Measurements from ENCODE around the gene FARP1. TPM values are rescaled to one million over a fixed set of nuclear protein-coding genes. Genes with fewer than 3 reads are reported as not detected.

The FARP1 gene, protein sequence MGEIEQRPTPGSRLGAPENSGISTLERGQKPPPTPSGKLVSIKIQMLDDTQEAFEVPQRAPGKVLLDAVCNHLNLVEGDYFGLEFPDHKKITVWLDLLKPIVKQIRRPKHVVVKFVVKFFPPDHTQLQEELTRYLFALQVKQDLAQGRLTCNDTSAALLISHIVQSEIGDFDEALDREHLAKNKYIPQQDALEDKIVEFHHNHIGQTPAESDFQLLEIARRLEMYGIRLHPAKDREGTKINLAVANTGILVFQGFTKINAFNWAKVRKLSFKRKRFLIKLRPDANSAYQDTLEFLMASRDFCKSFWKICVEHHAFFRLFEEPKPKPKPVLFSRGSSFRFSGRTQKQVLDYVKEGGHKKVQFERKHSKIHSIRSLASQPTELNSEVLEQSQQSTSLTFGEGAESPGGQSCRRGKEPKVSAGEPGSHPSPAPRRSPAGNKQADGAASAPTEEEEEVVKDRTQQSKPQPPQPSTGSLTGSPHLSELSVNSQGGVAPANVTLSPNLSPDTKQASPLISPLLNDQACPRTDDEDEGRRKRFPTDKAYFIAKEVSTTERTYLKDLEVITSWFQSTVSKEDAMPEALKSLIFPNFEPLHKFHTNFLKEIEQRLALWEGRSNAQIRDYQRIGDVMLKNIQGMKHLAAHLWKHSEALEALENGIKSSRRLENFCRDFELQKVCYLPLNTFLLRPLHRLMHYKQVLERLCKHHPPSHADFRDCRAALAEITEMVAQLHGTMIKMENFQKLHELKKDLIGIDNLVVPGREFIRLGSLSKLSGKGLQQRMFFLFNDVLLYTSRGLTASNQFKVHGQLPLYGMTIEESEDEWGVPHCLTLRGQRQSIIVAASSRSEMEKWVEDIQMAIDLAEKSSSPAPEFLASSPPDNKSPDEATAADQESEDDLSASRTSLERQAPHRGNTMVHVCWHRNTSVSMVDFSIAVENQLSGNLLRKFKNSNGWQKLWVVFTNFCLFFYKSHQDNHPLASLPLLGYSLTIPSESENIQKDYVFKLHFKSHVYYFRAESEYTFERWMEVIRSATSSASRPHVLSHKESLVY
- polyA plus RNA-seq (2011; rRNA removed), result 13.0 and 15.5 TPM in 2 replicates
- polyA plus RNA-seq (2012; cell fraction: cytosol; rRNA removed), result 4.5 and 5.2 TPM in 2 replicates
- polyA plus RNA-seq (2012; cell fraction: nucleus; rRNA removed), result 10.7 and 14.4 TPM in 2 replicates
- 9.4 to 12.0 TPM (median 10.0 TPM) in 3 replicates for polyA plus RNA-seq (2017; fragmentation: RNase III; extraction: RNeasy Plus Mini Kit Qiagen cat#74134 plus additional on column Dnase treatment)
- polyA minus RNA-seq (2011; rRNA and poly(A)+ RNA removed), result 21.5 and 24.4 TPM in 2 replicates

DNA sequence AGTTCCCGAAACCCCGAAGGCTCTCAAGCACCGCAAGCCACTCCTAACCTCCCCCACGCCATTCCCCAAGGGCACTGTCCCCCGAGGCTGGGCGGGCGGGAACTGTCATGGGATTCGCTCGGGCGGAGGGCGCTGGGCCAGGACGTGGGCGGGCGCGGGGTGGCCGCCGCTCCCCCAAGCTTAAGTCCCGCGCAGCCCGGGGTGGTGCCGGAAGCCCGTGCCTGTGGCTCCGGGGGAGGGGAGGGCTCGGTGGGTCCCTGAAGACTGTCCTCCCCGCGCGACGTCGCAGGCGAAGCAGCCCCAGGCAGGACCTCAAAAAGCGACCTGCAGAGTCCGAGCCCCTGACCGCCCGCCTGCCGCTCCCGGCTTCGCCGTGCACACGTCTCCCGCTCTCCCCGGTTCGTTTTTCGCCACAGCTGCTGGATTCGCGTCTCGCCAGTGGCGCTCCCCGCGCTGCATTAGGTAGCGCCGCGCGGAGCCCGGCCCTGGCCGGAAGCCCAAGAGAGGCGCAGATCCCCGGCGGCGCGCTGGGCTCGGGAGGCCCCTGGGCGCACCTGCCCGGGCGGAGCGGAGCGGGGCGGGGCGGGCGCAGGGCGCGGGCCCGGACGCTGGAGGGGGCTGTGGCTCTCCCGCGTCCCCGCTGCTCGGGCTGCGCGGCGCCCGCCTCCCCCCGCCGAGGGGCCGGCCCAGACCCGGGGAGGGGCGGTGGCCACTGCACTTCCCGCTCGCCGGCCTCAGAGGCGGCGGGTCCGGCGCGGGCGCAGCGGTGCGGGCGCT is at the start of gene FARP1:
TSS of gene FARP1 (plus strand) at position 715 of the 777 bp plus-strand sequence. CDS start 70,149 bp downstream, outside the sequence.
- Histone ChIP-seq H3K4me3 (peak within 1 kb of the TSS; percentile 96), H3K27ac (peak within 1 kb of the TSS; percentile 86 to 91), H3K9me3 (no peaks in the 10 kb centered on the region), H3K4me2 (peak within 1 kb of the TSS; percentile 81), H3K4me1 (peaks cover 17% of the 10 kb centered on the region; the same call in 2 of the 3 replicates)
- ChIA-PET POLR2A (no interaction called here), CTCF (interaction anchor here (0.5 to 1.3 kb wide), 4 partner anchors 11 to 299 kb away, joined by 3 read pairs; no protein-coding TSS in a partner anchor)
- WGBS (ENCODE audit: missing lambda C conversion rate), result 87% methylated on average over 4 of the region's 98 CpGs
- DNase-seq (ENCODE audit: low read depth in 1 of 2, low spot score in 1 of 2) (peak; percentile 48 to 54), FAIRE-seq (no peak), ATAC-seq (peak; percentile 92 to 95)
- TF ChIP-seq, protein P1, sequence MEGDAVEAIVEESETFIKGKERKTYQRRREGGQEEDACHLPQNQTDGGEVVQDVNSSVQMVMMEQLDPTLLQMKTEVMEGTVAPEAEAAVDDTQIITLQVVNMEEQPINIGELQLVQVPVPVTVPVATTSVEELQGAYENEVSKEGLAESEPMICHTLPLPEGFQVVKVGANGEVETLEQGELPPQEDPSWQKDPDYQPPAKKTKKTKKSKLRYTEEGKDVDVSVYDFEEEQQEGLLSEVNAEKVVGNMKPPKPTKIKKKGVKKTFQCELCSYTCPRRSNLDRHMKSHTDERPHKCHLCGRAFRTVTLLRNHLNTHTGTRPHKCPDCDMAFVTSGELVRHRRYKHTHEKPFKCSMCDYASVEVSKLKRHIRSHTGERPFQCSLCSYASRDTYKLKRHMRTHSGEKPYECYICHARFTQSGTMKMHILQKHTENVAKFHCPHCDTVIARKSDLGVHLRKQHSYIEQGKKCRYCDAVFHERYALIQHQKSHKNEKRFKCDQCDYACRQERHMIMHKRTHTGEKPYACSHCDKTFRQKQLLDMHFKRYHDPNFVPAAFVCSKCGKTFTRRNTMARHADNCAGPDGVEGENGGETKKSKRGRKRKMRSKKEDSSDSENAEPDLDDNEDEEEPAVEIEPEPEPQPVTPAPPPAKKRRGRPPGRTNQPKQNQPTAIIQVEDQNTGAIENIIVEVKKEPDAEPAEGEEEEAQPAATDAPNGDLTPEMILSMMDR (IDR thresholded peaks at IDR 0.05), result peak; percentile 50
- no peak for TF ChIP-seq EHMT2 (IDR thresholded peaks at IDR 0.05; ENCODE audit: low read depth)
- TF ChIP-seq HOXB5 (CRISPR knock-in tag; IDR thresholded peaks at IDR 0.05), result no peak
- TF ChIP-seq BHLHE40 (IDR thresholded peaks at IDR 0.05; ENCODE audit: low read depth, low read length), result no peak
- TF ChIP-seq HOXB13 (CRISPR knock-in tag; IDR thresholded peaks at IDR 0.05; ENCODE audit: low read depth), result no peak
- TF ChIP-seq CEBPB (IDR thresholded peaks at IDR 0.05), result no peak
- TF ChIP-seq CHD4 (IDR thresholded peaks at IDR 0.05; ENCODE audit: borderline replicate concordance), result no peak
- TF ChIP-seq EHF (CRISPR knock-in tag; IDR thresholded peaks at IDR 0.05), result no peak
- TF ChIP-seq KDM1A (IDR thresholded peaks at IDR 0.05; ENCODE audit: low read depth), result no peak
- TF ChIP-seq ESRRA (IDR thresholded peaks at IDR 0.05; ENCODE audit: borderline replicate concordance, low read length), result no peak
- TF ChIP-seq, protein P2, sequence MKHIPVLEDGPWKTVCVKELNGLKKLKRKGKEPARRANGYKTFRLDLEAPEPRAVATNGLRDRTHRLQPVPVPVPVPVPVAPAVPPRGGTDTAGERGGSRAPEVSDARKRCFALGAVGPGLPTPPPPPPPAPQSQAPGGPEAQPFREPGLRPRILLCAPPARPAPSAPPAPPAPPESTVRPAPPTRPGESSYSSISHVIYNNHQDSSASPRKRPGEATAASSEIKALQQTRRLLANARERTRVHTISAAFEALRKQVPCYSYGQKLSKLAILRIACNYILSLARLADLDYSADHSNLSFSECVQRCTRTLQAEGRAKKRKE (CRISPR knock-in tag; IDR thresholded peaks at IDR 0.05; ENCODE audit: low read depth), result no peak
- no peak for TF ChIP-seq GATA3 (IDR thresholded peaks at IDR 0.05; ENCODE audit: borderline replicate concordance)
- TF ChIP-seq JUN (IDR thresholded peaks at IDR 0.05), result peak in 1 of 2 experiments; percentile 43; a peak in 1 of 5 replicates
- TF ChIP-seq ZNF302 (CRISPR knock-in tag; IDR thresholded peaks at IDR 0.05), result no peak
- TF ChIP-seq, protein P3, sequence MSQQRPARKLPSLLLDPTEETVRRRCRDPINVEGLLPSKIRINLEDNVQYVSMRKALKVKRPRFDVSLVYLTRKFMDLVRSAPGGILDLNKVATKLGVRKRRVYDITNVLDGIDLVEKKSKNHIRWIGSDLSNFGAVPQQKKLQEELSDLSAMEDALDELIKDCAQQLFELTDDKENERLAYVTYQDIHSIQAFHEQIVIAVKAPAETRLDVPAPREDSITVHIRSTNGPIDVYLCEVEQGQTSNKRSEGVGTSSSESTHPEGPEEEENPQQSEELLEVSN (IDR thresholded peaks at IDR 0.05; ENCODE audit: borderline replicate concordance, low read depth), result no peak
- no peak for TF ChIP-seq ZC3H11A (IDR thresholded peaks at IDR 0.05)
- no peak for TF ChIP-seq EP300 (IDR thresholded peaks at IDR 0.05)
- no peak for TF ChIP-seq CBX8 (IDR thresholded peaks at IDR 0.05)
- TF ChIP-seq, protein P4, sequence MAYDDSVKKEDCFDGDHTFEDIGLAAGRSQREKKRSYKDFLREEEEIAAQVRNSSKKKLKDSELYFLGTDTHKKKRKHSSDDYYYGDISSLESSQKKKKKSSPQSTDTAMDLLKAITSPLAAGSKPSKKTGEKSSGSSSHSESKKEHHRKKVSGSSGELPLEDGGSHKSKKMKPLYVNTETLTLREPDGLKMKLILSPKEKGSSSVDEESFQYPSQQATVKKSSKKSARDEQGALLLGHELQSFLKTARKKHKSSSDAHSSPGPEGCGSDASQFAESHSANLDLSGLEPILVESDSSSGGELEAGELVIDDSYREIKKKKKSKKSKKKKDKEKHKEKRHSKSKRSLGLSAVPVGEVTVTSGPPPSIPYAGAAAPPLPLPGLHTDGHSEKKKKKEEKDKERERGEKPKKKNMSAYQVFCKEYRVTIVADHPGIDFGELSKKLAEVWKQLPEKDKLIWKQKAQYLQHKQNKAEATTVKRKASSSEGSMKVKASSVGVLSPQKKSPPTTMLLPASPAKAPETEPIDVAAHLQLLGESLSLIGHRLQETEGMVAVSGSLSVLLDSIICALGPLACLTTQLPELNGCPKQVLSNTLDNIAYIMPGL (CRISPR knock-in tag; IDR thresholded peaks at IDR 0.05; ENCODE audit: borderline replicate concordance), result no peak
- no peak for TF ChIP-seq RCOR1 (IDR thresholded peaks at IDR 0.05; ENCODE audit: low read depth, low read length)
- TF ChIP-seq NPAS2 (CRISPR knock-in tag; IDR thresholded peaks at IDR 0.05; ENCODE audit: borderline replicate concordance), result no peak
- TF ChIP-seq PHF8 (IDR thresholded peaks at IDR 0.05; ENCODE audit: borderline replicate concordance, low read depth), result peak; percentile 18; the same call in 1 of the 2 replicates
- no peak for TF ChIP-seq SREBF2 (IDR thresholded peaks at IDR 0.05)
- TF ChIP-seq RFX5 (IDR thresholded peaks at IDR 0.05), result no peak
- TF ChIP-seq HDAC2 (IDR thresholded peaks at IDR 0.05), result no peak
- TF ChIP-seq POLR2A (IDR thresholded peaks at IDR 0.05; ENCODE audit: low read length), result no peak
- TF ChIP-seq SMC3 (IDR thresholded peaks at IDR 0.05), result peak; percentile 38; the same call in 2 of the 3 replicates
- TF ChIP-seq, protein P5, sequence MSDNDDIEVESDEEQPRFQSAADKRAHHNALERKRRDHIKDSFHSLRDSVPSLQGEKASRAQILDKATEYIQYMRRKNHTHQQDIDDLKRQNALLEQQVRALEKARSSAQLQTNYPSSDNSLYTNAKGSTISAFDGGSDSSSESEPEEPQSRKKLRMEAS (IDR thresholded peaks at IDR 0.05), result peak; percentile 47; the same call in 1 of the 2 replicates
- TF ChIP-seq NFE2L2 (conservative IDR thresholded peaks at IDR 0.05; ENCODE audit: low read length), result no peak
- TF ChIP-seq, protein P6, sequence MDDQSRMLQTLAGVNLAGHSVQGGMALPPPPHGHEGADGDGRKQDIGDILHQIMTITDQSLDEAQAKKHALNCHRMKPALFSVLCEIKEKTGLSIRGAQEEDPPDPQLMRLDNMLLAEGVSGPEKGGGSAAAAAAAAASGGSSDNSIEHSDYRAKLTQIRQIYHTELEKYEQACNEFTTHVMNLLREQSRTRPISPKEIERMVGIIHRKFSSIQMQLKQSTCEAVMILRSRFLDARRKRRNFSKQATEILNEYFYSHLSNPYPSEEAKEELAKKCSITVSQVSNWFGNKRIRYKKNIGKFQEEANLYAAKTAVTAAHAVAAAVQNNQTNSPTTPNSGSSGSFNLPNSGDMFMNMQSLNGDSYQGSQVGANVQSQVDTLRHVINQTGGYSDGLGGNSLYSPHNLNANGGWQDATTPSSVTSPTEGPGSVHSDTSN (IDR thresholded peaks at IDR 0.05), result no peak

All from A549 (cell line).